Measurements from ENCODE around the gene IGFL3.

The IGFL3 gene

DNA sequence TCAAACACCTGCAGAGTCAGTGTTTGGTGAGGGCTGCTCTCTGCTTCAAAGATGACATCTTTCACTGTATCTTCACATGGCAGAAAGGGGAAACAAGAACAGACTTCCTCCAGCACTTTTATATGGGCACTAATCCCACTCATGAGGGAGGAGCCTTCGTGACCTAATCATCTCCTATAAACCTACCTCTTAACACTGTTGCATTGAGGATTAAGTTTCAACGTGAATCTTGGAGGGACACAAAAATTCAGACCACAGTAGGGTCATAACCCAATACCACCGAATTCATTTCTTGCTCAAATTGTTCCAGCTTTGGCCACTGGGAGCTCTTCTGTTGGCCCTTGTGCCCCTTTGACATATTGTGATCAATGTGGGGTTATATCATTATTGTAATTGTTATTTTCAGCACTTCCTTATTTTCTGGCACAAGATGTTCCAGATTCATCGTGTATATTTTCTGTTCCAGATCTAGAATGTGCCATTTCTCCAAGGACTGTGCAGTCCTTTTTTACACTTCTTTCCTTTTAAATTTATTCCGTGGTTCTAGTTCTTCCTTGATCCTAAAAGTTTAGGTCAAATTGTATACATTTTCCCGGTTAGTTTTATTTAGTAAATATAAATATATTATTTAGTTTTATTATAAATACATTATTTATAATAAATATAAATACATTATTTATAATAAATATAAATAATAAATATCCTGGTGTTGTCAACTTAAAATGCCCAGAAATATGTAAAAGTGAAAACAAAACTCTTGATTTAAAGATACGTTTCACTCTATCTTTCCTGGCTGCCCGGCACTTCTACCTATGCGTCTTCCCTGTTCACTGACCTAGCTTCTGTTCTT lies 48.2 kb downstream of the IGFL3 start:
- DNase-seq, result no peak

DNA sequence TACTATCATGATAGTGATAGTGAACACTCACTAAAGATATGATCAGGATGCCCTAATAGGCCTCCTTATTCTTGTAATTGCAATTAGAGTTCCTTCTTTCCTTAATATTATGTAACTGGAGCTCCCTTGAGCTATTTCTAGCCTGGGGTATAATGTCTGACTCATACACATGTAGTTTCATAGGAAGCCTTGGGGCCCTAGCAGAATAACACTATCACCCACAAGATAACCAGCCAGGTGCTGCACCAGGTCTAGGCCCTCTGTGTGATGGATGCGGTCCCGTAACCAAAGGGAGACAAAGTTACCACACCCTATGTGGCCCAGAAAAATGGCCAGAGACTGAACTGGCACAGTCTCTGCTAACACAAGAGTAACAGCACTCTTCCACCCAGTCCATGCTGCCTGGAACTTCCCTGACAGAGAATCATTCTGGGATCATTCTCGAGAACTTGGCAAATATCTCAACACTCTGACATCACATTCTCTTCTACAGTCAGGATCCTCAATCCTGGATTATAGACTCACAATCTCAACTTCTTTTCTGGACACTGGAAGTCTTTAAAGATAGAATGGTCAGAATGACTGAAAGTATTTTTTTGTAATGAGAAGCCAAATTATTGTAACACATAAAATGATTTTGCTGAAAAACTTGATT lies 51.1 kb downstream of the IGFL3 start:
- DNase-seq, result no peak
